SK-N-SH (cell line): ENCODE results near the gene SEM1.

Source experiments
- EZH2phosphoT487 ChIP-seq: fragments of 200-600 bp; sonication (generic); IDR thresholded peaks from 2 replicates; pipeline ENCODE4 v1.6.1; 2017; ENCODE audit warnings: low read depth, mixed run types, mild to moderate bottlenecking, antibody characterized with exemption, moderate library complexity, borderline replicate concordance
- TF ChIP-seq, protein P1 (sequence below): fragments of 200-600 bp; sonication (generic); IDR thresholded peaks from 2 replicates; pipeline ENCODE4 v1.6.1; 2017; ENCODE audit warnings: antibody characterized with exemption, mild to moderate bottlenecking, moderate library complexity

DNA sequence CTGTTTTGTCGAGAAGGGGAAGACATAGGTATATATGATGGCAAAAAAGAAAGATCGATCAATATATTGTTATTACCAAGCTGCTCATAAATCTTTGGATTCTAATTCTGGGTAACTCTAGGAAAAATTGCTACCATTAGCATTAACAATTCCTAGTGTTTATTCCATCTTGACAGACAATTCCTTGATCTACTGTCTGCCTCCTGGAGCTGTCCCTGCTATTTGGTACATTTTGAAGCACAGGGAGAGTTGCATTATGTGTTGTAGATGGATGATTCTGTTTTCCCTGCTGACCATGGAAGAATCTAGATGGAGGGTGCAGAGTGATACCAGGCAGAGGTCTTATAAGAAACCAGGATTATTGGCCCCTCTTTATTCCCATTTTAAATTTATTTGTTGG lies 29.1 kb upstream of the SEM1 start:
- no peak for TF ChIP-seq EZH2phosphoT487
- TF ChIP-seq, protein P1, sequence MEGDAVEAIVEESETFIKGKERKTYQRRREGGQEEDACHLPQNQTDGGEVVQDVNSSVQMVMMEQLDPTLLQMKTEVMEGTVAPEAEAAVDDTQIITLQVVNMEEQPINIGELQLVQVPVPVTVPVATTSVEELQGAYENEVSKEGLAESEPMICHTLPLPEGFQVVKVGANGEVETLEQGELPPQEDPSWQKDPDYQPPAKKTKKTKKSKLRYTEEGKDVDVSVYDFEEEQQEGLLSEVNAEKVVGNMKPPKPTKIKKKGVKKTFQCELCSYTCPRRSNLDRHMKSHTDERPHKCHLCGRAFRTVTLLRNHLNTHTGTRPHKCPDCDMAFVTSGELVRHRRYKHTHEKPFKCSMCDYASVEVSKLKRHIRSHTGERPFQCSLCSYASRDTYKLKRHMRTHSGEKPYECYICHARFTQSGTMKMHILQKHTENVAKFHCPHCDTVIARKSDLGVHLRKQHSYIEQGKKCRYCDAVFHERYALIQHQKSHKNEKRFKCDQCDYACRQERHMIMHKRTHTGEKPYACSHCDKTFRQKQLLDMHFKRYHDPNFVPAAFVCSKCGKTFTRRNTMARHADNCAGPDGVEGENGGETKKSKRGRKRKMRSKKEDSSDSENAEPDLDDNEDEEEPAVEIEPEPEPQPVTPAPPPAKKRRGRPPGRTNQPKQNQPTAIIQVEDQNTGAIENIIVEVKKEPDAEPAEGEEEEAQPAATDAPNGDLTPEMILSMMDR: no peak
